GM18519 (cell line): ENCODE measurements around the gene B3GALT4.
"Not testable (repeated sequence)": the region's sequence is repeated elsewhere in the genome, so short reads cannot be mapped to it uniquely, and the experiment has no call there.

Experiments
- ATAC-seq: cut with Tn5 transposase; IDR thresholded peaks from one replicate; pipeline ENCODE4 v1.9.1; 2021; ENCODE audit warnings: mild to moderate bottlenecking, moderate library complexity; ENCODE audit not compliant: unreplicated experiment, low FRiP score

Gene B3GALT4

GRCh38 chr6:33271468-33272274 is 5.3 kb upstream of the B3GALT4 start, which contains the start of the genes RPS18 and VPS52:
Gene RPS18 (plus strand): TSS chr6:33272075. CDS start chr6:33272120, 45 bp downstream.
Gene VPS52 (minus strand): TSS chr6:33271876. CDS start chr6:33271675, 201 bp downstream.
- ATAC-seq = peak; percentile 48

- ATAC-seq = no peak
Measured at GRCh38 chr6:33272275-33273128, 4.4 kb upstream of the B3GALT4 start.

DNA sequence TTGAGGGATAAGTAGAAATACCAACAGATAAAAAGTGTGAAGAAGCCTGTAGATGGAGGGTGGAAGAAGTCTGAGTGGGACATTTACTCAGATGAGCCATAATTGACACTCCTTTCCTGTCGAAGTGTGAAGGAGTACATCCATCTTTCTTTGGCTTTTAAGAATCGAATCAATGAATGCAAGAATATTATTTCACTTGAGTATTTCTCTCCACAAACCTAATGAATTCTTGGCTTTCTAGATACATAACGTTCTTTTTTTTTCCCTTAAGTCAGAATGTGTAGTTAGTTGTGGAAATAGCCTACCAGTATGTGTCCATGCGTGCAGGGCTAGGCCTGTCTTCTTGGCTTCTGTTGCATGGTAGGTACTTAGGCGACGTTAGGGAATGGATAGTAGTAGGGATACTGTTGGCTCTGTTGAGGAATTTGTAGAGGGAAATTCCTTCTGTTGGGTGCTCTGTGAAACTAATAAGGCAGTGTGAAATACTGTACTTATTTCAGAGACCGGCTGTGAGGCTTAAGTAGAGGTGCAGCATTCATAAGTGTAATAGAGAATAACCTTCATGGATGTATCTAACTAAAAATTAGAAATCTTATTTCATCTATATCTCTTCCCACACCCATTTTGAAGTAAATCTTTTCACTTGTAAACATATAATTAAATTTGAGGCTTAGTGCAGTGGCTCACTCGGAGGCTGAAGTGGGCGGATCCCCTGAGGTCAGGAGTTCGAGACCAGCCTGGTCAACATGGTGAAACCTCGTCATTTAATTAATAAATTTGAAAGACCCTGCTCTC is 3.6 kb upstream of the B3GALT4 start:
- no peak for ATAC-seq

- no peak for ATAC-seq
Measured at GRCh38 chr6:33273924-33274902, 2.7 kb upstream of the B3GALT4 start.

- not testable (repeated sequence) for ATAC-seq
Measured at GRCh38 chr6:33275795-33276580, 935 bp upstream of the B3GALT4 start.

GRCh38 chr6:33276581-33276863 is 401 bp upstream of the B3GALT4 start:
- ATAC-seq = no peak

- no peak for ATAC-seq
Measured at GRCh38 chr6:33277663-33278391, 904 bp downstream of the B3GALT4 start.

DNA sequence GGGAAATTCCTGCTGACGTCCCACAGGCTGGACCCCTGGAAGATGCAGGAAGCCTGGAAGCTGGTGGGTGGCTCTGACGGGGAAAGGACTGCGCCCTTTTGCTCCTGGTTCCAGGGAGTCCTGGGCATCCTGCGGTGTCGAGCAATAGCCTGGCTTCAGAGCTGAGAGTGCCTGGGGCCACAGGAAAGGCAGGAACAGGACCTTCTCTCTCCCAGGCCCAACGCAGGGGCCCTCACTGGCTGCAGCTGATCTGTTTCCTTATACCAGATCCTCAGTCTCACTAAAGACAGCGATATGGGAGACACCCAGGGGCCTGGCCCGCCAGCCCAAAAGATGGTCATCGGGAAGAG is 1.4 kb downstream of the B3GALT4 start:
- ATAC-seq = no peak

DNA sequence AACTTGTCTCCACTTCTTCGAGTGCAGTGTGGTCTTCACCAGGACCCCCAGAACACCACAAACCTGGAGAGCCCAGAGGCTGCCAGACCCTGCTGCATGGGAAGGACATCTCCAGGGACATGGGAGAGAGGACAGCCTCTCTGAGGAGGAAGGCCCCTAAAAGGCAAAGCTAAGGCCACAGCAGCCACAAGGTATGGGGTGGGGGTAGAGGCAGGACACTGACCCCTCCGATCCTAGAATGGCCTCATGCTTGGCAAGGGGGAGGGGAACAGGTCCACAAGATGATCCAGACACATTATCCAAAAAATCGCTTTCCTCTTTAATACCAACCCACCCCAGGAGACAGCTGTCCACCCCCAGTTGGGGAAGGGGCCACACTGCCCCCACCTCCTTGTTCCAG is 1.9 kb downstream of the B3GALT4 start:
- ATAC-seq = no peak

- no peak for ATAC-seq
Measured at GRCh38 chr6:33279257-33279695, 2.4 kb downstream of the B3GALT4 start.

DNA sequence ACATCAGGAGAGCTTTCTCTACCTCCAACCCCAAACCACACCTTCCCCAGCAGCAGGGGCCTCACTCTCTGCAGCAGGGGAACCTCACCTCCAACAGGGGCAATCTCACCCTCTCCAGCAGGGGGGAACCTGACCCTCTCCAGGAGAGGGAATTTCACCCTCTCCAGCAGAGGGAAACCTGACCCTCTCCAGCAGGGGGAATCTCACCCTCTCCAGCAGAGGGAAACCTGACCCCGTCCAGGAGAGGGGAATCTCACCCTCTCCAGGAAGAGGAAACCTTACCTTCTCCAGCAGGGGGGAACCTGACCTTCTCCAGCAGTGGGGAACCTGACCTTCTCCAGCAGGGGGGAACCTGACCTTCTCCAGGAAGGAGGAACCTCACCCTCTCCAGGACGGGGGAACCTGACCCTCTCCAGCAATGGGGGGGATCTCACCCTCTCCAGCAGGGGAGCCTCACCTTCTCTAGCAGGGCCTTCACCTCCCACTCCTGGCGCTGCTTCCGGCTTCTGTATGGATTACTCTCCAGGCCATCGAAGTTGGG is 3.1 kb downstream of the B3GALT4 start:
- no peak for ATAC-seq

DNA sequence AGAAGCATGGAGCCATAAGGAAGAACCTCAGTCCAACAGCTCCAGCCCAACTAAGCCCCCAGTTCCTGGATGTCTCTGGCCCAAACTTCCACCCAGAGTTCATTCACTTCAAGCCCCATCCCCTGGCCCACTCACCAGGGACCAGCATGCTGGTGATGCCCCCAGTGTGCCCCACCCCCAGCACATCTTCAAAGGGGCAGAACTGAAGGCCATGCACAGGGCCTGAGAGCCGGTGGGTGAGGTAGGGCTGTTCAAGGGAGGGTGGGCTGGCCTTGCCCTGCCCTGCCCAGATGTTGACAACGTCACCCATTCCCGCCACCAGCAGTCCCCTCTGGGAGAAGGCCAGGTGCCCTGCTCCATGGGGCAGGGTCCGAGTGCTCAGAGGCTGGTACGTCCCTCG is 3.6 kb downstream of the B3GALT4 start:
- ATAC-seq = no peak

DNA sequence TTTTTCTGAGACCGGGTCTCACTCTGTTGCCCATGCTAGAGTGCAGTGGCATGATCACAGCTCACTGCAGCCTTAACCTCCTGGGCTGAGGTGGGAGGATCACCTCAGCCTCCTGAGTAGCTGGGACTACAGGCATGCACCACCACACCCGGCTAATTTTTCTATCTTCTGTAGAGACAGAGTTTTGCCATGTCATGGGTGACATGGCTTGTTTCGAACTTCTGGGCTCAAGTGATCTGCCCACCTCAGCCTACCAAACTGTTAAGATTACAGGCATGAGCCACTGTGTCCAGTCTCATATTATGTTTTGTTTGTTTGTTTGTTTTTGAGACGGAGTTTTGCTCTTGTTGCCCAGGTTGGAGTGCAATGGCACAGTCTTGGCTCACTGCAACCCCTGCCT is 8.3 kb downstream of the B3GALT4 start:
- not testable (repeated sequence) for ATAC-seq

DNA sequence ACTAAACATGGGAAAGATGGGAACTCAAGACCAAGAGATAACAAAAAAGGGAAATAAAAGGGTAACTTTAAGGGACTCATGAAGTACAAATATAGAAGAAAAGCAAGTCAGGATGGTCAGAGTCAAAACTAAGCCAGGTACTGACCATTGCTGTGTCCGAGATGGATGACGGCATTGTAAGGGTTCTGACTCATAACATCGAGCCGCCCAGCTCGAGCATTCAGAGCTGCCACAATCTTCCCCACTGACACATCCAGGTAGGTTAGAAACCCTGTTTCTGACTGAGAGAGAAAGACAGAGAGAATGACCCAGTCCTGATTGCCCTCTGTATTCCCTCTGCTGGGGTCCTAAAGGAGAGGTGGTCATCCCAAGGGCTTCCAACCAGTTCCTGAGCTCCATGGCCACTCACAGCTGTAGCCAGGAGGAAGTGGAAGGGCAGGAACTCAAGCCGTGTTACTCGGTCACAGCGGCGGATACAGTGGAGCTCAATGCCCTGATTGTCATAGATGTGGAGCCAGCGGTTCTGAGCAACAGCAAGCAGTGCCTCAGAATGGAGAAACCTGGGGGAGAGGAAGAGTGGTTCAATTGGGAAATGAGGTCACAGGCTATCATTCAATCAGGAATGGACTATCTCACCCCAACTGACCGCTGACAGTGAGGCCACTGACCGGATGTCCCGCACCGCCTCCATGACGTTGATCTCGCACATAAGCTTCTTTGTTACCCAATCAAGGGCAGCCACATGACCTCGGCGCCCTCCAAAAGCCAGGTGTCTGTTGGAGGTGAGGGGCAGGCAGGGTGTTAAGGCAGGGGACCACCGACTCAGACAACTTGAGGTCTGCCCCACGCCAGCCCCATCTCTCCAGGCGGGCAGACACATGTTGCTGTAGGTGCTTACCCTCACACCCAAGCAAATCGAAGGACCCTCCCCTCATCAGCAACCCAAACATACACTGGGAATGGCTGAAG is 10.3 kb downstream of the B3GALT4 start:
- no peak for ATAC-seq

DNA sequence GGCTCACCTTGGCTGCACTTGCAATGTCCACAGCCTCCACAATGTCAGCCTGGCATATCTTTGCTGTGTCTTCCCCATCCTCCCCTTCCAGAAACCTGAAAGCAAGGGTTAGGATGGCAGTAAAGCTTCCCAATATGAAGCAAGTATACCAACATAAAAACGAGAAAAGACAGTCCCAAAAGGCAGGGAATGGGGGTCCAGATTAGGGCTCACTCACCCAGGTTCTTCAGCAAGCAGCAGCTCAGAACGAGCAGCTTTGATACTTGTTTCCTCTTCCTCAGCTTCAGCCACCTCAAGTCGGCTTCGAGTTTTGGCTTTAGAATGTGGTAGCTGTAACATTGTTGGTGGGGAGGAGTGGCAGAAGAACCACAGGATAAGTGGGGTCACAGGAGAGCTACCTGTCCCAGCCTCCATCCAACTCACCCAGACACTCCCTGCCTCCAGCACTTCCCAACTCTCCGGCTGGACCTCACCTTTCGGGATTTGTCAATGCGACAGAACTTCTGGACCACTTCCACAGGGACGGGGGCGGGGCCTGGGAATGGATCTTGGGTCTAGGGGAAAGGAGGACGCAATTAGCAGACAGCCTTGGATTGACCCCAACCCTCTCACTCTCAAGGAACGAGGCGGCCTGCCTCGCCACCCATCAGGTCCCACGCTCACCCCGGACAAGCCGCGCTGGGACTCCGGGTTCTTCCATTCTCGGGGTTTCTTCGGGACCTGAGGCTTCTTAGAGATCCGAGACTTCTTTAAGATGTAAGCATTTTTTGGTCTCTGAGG is 11.4 kb downstream of the B3GALT4 start:
- ATAC-seq = no peak
